Measurements from ENCODE around the gene CASP10.

GRCh38 chr2:201180010-201180409 lies 2.9 kb upstream of the CASP10 start:
- no peak for TF ChIP-seq CTCF (IDR thresholded peaks at IDR 0.05 in 4 of 5, conservative IDR thresholded peaks at IDR 0.05 in 1 of 5)
- no peak for TF ChIP-seq POLR2A (IDR thresholded peaks at IDR 0.05)

All from gastrocnemius medialis (tissue), 4 donors.